OCI-M1 (cell line): ENCODE measurements around the gene USP21.

Experiments
- DNase-seq: peaks from one replicate; lab custom pipeline; 2025; lab: John Stamatoyannopoulos, UW

USP21 gene

DNA sequence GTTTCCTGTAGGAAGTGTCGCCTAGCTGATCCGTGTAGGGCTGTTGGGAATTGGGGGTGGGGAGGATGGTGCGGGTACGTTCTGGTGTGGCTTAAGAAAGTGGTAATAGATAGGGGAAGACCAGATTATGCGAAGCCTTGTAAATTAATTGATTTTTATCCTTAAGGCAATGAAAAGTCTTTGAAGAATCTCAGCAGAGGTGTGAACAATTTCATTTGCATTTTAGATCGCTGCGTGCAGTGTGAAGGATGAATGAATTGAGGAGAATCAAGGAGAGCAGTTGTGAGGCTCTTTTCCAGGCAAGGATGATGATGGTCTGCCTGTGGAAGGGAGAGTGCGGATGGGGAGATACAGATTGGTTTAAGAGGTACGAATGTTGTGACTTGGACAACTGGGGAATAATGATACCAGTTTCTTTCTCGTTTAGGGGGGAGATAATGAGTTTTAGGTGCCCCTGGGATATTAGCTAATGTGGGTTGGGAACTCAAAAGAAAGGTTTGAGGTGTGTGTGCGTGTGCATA is 26.0 kb upstream of the USP21 start:
- DNase-seq: no peak

DNA sequence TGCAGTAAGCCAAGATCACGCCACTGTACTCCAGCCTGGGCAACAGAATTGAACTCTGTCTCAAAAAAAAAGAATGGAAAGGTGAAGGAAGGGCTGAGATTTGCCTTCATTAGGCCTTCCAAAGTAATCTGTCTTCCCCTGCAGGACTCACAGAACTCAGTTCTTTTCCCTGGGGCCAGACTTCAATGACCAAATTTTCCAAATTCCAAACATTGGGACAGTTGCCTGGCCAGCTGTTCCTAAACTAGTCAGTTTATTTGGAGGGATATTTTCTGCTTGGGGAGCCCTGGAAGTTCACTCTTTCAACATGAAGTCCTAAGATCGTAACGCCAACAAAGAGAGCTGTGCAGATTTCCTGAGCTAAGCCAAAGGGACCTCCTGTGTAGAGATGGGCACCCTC is 21.4 kb upstream of the USP21 start:
- DNase-seq: no peak

DNA sequence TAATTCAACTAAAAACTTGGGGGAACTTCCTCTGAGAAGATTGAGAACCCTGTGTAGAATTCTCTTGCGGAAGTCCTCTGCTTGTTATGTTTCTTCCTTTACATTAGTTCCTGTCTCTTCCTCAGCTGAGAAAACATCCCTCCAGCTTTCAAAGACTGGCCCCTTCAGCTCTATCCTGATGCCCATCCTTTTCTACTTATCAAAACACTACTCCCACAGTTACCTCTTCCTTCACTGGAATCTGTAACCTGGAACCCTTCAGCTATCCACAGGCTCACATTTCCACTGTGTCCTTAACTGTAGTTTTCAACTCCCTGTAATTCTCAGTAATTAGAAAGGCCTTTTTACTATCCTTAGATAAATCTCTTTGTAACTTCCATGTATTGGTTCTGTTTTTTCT is 20.9 kb upstream of the USP21 start:
- no peak for DNase-seq

DNA sequence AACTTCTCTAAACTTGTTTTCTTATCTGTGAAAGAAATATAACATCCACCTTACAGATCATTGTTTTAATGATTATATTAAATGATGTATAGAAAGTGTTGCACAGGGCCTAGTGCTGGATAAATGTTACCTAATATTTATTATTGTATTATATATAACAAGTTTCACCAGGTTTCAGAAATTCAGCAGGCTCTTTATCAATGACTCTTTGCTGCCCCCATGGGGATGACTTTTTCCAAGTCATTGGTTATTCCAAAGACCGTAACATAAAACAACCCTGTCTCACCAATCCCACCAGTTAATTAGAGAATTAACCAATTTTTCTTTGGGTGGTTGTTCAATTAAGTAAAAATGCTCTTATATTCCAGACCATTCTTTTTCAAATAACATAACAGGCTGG is 19.5 kb upstream of the USP21 start:
- DNase-seq: peak; percentile 80

DNA sequence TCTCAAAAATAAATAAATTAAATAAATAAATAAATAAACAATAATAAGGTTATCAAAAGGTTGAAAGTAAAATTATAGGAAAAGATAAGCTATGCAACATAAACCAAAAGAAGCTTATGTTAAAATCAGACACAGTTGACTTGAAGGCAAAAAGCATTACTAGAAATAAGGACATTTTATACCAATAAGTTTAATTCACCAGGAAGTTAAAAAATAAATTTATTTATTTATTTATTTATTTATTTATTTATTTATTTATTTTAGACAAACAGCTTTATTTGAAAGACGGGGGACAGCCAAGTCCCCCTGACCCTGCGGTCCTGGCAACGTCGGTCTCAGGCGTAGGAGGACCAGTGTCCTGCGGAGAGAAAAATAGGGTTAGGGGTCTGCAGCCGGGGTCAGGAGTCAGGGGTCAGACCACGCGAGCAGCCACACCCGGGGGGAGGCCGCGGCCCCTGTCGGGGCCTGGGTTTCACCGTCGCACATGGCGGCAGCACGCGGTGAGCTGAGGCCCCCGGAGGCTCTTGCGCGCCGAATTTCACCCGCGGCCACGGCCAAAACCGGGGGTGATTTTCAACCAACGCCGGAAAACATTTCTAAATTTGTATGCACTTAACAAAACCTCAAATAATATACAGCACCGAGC is 18.4 kb upstream of the USP21 start:
- no peak for DNase-seq

DNA sequence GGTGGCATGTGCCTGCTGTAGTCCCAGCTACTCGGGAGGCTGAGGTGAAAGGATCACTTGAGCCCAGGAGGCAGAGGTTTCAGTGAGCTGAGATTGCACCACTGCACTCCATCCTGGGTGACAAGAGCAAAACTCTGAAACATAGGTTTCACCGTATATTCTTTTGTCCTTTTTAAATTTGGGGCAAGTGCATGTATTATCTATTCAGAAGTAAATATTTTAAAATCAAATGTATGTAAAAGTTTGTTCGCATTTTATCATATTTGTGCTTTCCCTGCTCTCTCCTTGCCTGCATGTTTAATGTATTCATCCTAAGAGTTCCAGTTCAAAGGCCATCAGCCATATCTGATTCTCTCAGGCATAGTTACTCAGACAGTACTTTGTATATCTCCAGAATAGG is 13.5 kb upstream of the USP21 start:
- no peak for DNase-seq

DNA sequence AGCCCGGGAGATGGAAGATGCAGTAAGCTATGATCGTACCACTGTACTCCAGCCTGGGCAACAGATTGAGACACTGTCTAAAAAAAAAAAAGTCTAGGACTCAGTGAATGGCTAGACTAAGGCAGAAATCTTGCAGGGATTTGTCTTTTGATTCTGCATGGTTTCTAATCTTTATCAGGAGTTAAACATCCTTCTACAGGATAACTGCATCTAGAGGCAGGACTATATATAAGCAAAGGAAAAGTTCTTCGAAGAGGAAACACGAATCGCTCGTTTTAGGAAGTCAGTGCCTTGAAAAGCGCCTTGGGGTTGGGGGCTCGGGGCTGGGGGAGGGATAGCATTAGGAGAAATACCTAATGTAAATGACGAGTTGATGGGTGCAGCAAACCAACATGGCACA is 6.1 kb upstream of the USP21 start:
- DNase-seq: no peak

DNA sequence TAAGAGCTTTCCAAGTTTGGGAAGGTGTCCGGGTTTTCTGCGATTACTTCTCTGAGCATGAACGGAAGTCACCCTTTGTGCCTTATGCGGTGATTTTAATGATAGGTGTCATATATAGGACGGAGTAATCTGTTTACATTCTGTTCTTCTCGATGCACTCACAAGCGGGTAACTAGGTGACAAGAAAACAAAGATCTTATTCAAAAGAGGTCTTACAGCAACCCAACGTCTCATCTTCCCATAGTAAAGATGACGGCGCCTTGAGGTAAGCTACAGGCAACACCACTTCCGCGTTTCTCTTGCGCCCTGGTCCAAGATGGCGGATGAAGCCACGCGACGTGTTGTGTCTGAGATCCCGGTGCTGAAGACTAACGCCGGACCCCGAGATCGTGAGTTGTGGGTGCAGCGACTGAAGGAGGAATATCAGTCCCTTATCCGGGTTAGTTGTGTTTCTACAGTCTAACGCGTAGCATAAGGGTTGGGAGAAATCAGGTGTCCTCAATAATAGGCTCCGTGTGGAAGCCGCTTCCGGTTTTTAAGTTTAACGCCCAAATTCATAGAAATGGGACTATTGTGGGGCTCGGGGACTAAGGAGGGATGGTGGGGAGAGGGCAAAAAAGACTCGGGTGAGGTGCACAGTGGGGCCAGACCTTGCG is 5.5 kb upstream of the USP21 start, which contains the start of gene UFC1:
Gene UFC1, plus strand, starts transcription at position 297 of the 656 bp plus-strand sequence. Its CDS starts 20 bp downstream, at position 317.
- DNase-seq: peak; percentile 95

DNA sequence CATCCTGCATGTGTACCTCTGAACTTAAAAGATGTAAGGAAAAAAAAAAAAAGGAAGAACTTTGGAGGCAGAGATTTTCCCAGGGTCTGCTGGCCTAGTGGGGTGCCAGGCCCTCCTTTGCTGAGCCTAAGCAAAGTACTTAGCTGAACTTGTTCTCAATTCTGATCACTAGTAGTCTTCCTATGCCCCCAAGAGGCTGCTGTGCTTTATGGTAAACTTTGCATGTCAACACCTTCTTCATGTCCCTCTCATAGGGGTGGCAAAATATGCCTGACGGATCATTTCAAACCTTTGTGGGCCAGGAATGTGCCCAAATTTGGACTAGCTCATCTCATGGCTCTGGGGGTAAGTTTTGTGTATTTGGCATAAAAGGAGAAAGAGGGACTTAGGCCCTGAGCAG is 1.4 kb upstream of the USP21 start:
- DNase-seq: no peak

DNA sequence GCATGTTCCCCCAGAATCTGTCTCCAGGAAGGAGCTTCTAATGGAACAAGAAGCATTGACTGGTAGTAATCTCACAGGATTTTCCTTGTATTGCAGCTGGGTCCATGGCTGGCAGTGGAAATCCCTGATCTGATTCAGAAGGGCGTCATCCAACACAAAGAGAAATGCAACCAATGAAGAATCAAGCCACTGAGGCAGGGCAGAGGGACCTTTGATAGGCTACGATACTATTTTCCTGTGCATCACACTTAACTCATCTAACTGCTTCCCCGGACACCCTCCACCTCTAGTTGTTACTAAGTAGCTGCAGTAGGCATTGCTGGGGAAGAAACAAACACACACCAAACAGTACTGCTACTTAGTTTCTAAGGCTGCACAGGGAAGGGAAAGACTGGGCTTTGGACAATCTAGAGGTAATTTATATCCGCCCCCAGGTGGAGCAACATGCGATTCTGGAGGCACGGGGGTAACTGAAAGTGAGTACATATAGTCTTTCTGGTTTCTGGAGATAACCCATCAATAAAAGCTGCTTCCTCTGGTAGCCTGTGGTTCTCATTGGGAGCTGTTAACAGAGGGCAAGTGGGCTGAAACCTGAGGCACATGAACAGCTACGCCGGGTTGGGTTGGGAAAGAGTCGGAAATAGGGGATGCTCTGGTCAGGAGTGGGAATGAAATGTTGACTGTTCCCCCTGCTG is 837 bp upstream of the USP21 start:
- DNase-seq: peak; percentile 61

DNA sequence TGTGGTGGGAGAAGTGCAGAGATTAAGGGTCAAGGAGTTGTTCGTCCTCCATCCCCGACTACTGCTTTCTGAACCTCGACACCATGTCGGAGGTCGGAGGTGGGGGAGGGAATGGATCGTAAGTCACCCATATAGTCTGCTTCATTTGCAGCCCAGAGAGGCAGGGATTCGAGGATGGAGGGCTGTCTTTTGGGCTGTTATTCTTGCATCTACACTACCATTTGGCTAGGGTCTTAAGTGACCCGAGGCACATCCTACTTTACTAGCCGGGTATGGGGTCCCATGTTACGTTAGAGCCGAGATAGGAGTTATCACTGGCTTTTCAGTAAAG is 578 bp downstream of the USP21 start:
- DNase-seq: no peak

DNA sequence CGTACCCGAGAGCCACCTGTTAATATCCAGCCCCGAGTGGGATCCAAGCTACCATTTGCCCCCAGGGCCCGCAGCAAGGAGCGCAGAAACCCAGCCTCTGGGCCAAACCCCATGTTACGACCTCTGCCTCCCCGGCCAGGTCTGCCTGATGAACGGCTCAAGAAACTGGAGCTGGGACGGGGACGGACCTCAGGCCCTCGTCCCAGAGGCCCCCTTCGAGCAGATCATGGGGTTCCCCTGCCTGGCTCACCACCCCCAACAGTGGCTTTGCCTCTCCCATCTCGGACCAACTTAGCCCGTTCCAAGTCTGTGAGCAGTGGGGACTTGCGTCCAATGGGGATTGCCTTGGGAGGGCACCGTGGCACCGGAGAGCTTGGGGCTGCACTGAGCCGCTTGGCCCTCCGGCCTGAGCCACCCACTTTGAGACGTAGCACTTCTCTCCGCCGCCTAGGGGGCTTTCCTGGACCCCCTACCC is 1.4 kb downstream of the USP21 start:
- no peak for DNase-seq

DNA sequence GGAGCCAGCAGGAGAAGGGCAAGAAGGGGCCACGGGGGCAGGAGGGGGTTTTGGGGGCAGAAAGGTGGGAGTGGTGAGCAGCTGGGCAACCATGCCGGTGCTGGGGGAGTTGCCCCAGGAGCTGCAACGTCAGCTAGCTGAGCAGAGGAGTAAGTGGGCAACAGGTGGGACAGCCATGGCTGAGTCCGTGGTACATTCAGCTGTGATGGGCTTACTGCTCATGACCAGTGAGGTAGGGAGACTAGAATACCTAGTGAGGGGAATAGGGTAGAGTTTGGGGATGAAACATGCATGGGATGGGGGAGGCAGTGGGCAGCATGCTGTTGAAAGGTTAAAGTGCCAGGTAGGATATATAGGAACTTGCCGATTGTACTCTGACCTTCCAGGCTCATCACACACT is 2.4 kb downstream of the USP21 start:
- DNase-seq: no peak

DNA sequence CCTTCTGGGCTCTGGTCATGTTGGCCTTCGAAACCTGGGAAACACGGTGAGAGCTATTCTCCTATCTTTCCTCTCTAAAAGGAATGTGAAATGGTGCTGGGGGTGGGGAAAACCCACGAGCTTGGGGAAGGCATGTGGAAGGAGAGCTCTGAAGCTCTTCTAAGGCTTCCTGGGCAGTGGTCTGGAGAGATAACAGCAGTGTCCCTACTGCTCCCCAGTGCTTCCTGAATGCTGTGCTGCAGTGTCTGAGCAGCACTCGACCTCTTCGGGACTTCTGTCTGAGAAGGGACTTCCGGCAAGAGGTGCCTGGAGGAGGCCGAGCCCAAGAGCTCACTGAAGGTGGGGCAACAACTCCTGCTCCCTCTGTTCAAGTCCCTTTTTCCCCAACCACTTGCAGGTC is 2.8 kb downstream of the USP21 start:
- no peak for DNase-seq

DNA sequence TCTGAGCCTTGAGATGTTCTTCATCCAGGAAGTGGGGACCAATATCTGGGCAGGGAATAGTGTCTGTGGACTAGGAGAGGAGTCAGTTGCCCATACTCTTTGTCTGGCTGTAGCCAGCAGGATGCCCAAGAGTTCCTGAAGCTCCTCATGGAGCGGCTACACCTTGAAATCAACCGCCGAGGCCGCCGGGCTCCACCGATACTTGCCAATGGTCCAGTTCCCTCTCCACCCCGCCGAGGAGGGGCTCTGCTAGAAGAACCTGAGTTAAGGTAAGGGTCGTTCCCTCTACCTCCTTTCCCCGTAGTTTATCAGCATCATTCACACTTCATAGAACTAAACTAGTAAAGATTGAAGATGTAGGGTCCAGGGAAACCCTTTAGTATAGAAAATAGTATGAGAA is 3.5 kb downstream of the USP21 start:
- no peak for DNase-seq

DNA sequence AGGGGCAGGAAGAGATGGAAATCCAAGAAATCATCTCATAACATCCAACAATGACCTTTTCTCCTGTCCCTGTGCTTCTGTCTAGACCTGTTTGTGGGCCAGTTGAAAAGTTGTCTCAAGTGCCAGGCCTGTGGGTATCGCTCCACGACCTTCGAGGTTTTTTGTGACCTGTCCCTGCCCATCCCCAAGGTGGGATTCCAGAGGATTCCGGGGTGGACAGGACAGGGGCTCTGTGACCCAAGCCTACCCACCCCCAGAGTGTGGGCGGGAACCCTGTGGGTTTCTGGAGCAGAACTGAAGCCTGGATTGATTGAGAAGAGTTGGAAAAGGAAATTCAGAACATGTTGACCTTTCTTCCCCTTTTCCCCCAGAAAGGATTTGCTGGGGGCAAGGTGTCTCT is 4.5 kb downstream of the USP21 start:
- DNase-seq: no peak

DNA sequence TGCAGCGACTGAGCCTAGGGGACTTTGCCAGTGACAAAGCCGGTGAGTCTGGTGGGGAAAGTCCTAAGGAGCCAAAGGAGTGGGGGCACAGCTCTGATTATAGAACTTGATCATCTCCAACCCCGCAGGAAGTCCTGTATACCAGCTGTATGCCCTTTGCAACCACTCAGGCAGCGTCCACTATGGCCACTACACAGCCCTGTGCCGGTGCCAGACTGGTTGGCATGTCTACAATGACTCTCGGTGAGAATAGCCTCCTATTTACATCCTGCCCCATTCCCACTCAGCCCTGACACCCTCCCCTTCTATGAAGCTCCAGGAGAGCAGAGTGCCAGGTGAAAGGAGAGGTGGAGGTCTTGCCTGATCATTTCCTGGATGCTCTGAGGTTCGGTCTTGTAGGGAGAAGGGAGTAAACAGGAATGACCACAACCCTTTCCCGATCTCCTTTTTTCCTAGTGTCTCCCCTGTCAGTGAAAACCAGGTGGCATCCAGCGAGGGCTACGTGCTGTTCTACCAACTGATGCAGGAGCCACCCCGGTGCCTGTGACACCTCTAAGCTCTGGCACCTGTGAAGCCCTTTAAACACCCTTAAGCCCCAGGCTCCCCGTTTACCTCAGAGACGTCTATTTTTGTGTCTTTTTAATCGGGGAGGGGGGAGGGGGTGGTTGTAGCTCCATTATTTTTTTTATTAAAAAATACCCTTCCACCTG is 5.8 kb downstream of the USP21 start:
- DNase-seq: no peak

DNA sequence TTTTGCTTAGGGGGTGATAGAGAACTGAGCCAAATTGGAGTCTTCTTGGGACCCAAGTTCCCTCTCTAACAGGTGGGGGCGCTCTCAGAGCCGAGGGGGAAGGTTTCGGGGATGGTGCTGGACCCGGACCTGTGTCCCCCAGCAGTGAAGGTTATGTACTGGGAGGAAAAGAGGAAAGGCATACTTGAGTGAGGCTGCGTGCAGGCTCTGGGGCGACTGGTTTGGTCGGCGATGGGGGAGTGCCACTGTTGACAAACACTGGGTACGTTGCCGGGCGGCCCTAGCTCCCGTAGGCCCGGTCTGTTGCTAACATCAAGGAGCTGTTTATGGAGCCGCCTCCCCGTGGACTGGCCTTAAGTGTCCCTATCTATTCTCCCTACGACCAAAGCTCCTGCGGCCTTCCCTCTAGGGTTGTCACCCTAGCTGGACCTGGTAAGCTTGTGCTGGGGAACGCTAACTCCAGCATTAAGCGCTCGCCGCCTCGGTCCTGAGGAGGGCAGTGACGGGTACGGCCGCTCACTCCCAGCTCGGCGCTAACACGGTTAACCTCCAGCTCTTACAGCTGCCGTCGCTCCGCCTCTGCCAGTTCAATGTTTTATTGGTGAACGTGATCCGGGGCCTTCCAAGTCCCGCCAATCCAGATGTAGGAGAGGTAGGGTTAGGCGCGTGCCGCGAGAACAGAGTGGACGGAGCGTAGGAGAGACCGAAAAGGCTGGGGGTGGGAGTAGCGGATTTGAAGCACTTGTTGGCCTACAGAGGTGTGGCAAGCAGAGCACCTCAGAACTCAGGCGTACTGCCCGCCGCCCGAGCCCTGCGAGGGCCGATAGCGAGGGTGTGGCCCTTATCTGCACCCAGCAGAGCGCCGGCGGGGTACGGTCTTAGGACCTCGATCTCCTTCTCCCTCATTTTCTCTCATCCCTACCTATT is 6.7 kb downstream of the USP21 start, which contains the start of gene PPOX:
Gene PPOX, plus strand, starts transcription at position 685 of the 927 bp plus-strand sequence. CDS start 422 bp downstream, outside the sequence.
- peak; percentile 100 for DNase-seq

DNA sequence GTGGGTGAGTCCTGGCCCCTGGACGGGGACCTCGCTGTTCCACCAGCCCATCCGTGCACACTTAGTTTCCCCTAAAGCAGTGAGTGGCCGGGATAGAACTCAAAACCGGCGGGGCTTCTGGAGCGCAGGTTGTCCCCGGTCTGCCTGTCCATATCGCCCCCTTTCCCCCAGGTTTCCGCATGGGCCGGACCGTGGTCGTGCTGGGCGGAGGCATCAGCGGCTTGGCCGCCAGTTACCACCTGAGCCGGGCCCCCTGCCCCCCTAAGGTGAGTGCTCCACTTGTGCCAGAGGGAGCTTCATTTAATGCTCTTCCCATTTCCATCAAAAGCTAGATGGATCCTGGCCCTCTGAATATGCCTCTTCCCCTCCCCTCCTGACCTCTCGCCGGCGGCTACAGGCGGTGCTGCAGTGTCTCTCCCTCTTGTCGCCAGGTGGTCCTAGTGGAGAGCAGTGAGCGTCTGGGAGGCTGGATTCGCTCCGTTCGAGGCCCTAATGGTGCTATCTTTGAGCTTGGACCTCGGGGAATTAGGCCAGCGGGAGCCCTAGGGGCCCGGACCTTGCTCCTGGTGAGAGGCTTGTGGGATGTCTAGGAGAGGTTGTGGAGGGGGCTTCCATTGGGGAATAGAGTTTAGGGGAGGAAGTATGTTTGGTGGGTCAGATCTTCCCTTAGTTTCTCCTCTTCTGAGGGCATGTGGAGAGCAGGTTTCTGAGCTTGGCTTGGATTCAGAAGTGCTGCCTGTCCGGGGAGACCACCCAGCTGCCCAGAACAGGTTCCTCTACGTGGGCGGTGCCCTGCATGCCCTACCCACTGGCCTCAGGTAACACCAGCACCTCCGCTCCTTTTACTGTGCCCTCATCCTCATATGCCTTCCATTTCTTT is 7.6 kb downstream of the USP21 start:
- DNase-seq: peak; percentile 84

DNA sequence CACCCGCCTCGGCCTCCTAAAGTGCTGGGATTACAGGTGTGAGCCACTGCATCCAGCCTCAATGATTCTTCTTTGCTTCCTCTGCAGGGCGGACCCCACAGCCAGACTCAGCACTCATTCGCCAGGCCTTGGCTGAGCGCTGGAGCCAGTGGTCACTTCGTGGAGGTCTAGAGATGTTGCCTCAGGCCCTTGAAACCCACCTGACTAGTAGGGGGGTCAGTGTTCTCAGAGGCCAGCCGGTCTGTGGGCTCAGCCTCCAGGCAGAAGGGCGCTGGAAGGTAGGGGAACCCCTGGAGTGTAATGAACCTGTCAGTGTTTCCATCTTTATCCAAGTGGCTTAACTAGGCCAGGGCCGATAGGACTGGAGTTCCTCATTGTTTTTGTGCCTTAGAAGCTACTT is 9.6 kb downstream of the USP21 start:
- DNase-seq: no peak
